ENCODE results near the gene CHRNA5.
"Not testable (repeated sequence)": the region's sequence is repeated elsewhere in the genome, so short reads cannot be mapped to it uniquely, and the experiment has no call there.

CHRNA5 gene

GRCh38 chr15:78565951-78566774, 843 bp downstream of the CHRNA5 start:
- peak; percentile 62 for DNase-seq

GRCh38 chr15:78567531-78567930, 2.2 kb downstream of the CHRNA5 start:
- DNase-seq = no peak

- no peak for DNase-seq
These were observed 5.4 kb downstream of the CHRNA5 start for GRCh38 chr15:78570710-78571109.

- no peak for DNase-seq
These were observed 6.1 kb downstream of the CHRNA5 start for GRCh38 chr15:78571382-78571781.

GRCh38 chr15:78573416-78573815, 8.1 kb downstream of the CHRNA5 start:
- no peak for DNase-seq

- DNase-seq = no peak
These were observed 9.6 kb downstream of the CHRNA5 start for GRCh38 chr15:78574944-78575343.

GRCh38 chr15:78597583-78597982, 32.3 kb downstream of the CHRNA5 start:
- no peak for DNase-seq

GRCh38 chr15:78598348-78598747, 33.0 kb downstream of the CHRNA5 start:
- DNase-seq = no peak

GRCh38 chr15:78599189-78599588, 33.9 kb downstream of the CHRNA5 start:
- DNase-seq = no peak

- no peak for DNase-seq
These were observed 38.1 kb downstream of the CHRNA5 start for GRCh38 chr15:78603467-78603866.

GRCh38 chr15:78604420-78604819, 39.1 kb downstream of the CHRNA5 start:
- DNase-seq = no peak

- no peak for DNase-seq
These were observed 39.9 kb downstream of the CHRNA5 start for GRCh38 chr15:78605201-78605600.

GRCh38 chr15:78605680-78606079, 40.4 kb downstream of the CHRNA5 start:
- DNase-seq = no peak

GRCh38 chr15:78609551-78609950, 44.2 kb downstream of the CHRNA5 start:
- DNase-seq = not testable (repeated sequence)

GRCh38 chr15:78614021-78614420, 48.7 kb downstream of the CHRNA5 start:
- DNase-seq = no peak

- DNase-seq = no peak
These were observed 49.9 kb downstream of the CHRNA5 start for GRCh38 chr15:78615151-78615589.

- no peak for DNase-seq
These were observed 51.2 kb downstream of the CHRNA5 start for GRCh38 chr15:78616506-78616905.

- DNase-seq = no peak
These were observed 51.8 kb downstream of the CHRNA5 start for GRCh38 chr15:78617076-78617475.

GRCh38 chr15:78617516-78617915, 52.2 kb downstream of the CHRNA5 start:
- DNase-seq = no peak

GRCh38 chr15:78618064-78618463, 52.7 kb downstream of the CHRNA5 start:
- no peak for DNase-seq

GRCh38 chr15:78618490-78618934, 53.2 kb downstream of the CHRNA5 start:
- DNase-seq = peak; percentile 72

- DNase-seq = no peak
These were observed 54.0 kb downstream of the CHRNA5 start for GRCh38 chr15:78619022-78619950.

GRCh38 chr15:78620021-78620526, 54.8 kb downstream of the CHRNA5 start:
- DNase-seq = no peak
